Trophoblast cell (in vitro differentiated cells and primary cell): ENCODE results near the gene ZP1.

Source experiments
- DNase-seq, 2 donors: peaks; one replicate each; pipeline ENCODE4 v3.0.0-alpha.2; 2016
- H2AFZ ChIP-seq: 2 replicates; pipeline ENCODE4 v1.6.1; 2013; ENCODE audit warnings: low read length, moderate library complexity, mild to moderate bottlenecking; ENCODE audit not compliant: insufficient read depth, poor library complexity
- H2AK5ac ChIP-seq: 2 replicates; pipeline ENCODE4 v1.6.1; 2013; ENCODE audit warnings: mild to moderate bottlenecking, low read length
- H2BK120ac ChIP-seq: 2 replicates; pipeline ENCODE4 v1.6.1; 2013; ENCODE audit warnings: low read length, mild to moderate bottlenecking, moderate library complexity; ENCODE audit not compliant: insufficient read depth, poor library complexity
- H2BK12ac ChIP-seq: 2 replicates; pipeline ENCODE4 v1.6.1; 2013; ENCODE audit warnings: mild to moderate bottlenecking, low read length, moderate library complexity
- H2BK5ac ChIP-seq: 2 replicates; pipeline ENCODE4 v1.6.1; 2013; ENCODE audit warnings: low read length, low read depth, moderate library complexity, mild to moderate bottlenecking; ENCODE audit not compliant: poor library complexity
- H3K14ac ChIP-seq: 2 replicates; pipeline ENCODE4 v1.6.1; 2013; ENCODE audit warnings: mild to moderate bottlenecking, low read length
- H3K18ac ChIP-seq: 2 replicates; pipeline ENCODE4 v1.6.1; 2013; ENCODE audit warnings: mild to moderate bottlenecking, low read length
- H3K23ac ChIP-seq: 2 replicates; pipeline ENCODE4 v1.6.1; 2013; ENCODE audit warnings: low read length
- H3K27ac ChIP-seq: 2 replicates; pipeline ENCODE4 v1.5.1; 2013; ENCODE audit warnings: low read depth, mild to moderate bottlenecking, inconsistent platforms, low read length, moderate library complexity
- H3K27me3 ChIP-seq: 2 replicates; pipeline ENCODE4 v1.6.1; 2013; ENCODE audit warnings: inconsistent platforms, mild to moderate bottlenecking, low read length, moderate library complexity; ENCODE audit not compliant: insufficient read depth
- H3K36me3 ChIP-seq, 2 experiments: 1 replicate in 1 of 2; 2 replicates in 1 of 2; pipeline ENCODE4 v1.6.1; 2013; ENCODE audit warnings: low read length in 2 of 2, mild to moderate bottlenecking in 2 of 2, moderate library complexity in 1 of 2; ENCODE audit not compliant: insufficient read depth in 2 of 2, control insufficient read depth in 1 of 2
- H3K4ac ChIP-seq: 2 replicates; pipeline ENCODE4 v1.6.1; 2013; ENCODE audit warnings: low read depth, mild to moderate bottlenecking, low read length, moderate library complexity
- H3K4me1 ChIP-seq, 2 experiments: 1 replicate in 1 of 2; 2 replicates in 1 of 2; pipeline ENCODE4 v1.6.1; 2013; ENCODE audit warnings: low read length in 2 of 2, mild to moderate bottlenecking in 2 of 2, moderate library complexity in 1 of 2; ENCODE audit not compliant: insufficient read depth in 2 of 2, control insufficient read depth in 1 of 2
- H3K4me2 ChIP-seq: 2 replicates; pipeline ENCODE4 v1.6.1; 2013; ENCODE audit warnings: inconsistent platforms, mild to moderate bottlenecking, low read length, moderate library complexity
- H3K4me3 ChIP-seq: 2 replicates; pipeline ENCODE4 v1.5.1; 2013; ENCODE audit warnings: mild to moderate bottlenecking, low read depth, low read length, inconsistent platforms
- H3K79me1 ChIP-seq: one replicate; pipeline ENCODE4 v1.6.1; 2013; ENCODE audit warnings: low read length
- H3K79me2 ChIP-seq: 2 replicates; pipeline ENCODE4 v1.6.1; 2013; ENCODE audit warnings: low read length, mild to moderate bottlenecking; ENCODE audit not compliant: control insufficient read depth, insufficient read depth, poor library complexity
- H3K9ac ChIP-seq: 2 replicates; pipeline ENCODE4 v1.6.1; 2013; ENCODE audit warnings: mild to moderate bottlenecking, low read length
- H3K9me3 ChIP-seq: 2 replicates; pipeline ENCODE4 v1.6.1; 2013; ENCODE audit warnings: low read depth, mild to moderate bottlenecking, control low read depth, inconsistent platforms, low read length; ENCODE audit not compliant: insufficient read depth
- H4K12ac ChIP-seq: 2 replicates; pipeline ENCODE4 v1.6.1; 2013; ENCODE audit warnings: low read depth, mild to moderate bottlenecking, low read length, moderate library complexity
- H4K8ac ChIP-seq: 2 replicates; pipeline ENCODE4 v1.6.1; 2013; ENCODE audit warnings: low read depth, mild to moderate bottlenecking, low read length, moderate library complexity
- H4K91ac ChIP-seq: one replicate; pipeline ENCODE4 v1.6.1; 2013; ENCODE audit warnings: low read depth, mild to moderate bottlenecking, low read length, moderate library complexity
- WGBS: extraction: QIAGEN DNeasy Blood & Tissue Kit; methylation state at CpG from one replicate; pipeline ENCODE4 v1.1.7; 2013; ENCODE audit warnings: missing lambda C conversion rate; ENCODE audit not compliant: insufficient read length, insufficient coverage; ENCODE audit errors: extremely low coverage; 5-methylcytosine and 5-hydroxymethylcytosine counted together

The ZP1 gene

GRCh38 chr11:60842668-60843600 lies 24.4 kb upstream of the ZP1 start:
- Histone ChIP-seq H4K12ac (peak overlapping the region; percentile 49), H3K18ac (peak overlapping the region; percentile 50), H4K91ac (peak overlapping the region; percentile 48), H3K27me3 (no peaks in the 10 kb centered on the region), H3K79me2 (peaks cover 9% of the 10 kb centered on the region), H2AK5ac (no peak overlapping the region), H3K4me3 (peak overlapping the region; percentile 95), H3K4me2 (peak overlapping the region; percentile 100), H2BK120ac (no peak overlapping the region), H3K9ac (peak overlapping the region; percentile 95), H3K23ac (no peak overlapping the region), H3K9me3 (peaks cover 2% of the 10 kb centered on the region), H3K27ac (no peak overlapping the region), H3K4me1 (peaks cover 8 to 23% of the 10 kb centered on the region in 2 experiments), H2AFZ (peak overlapping the region; percentile 58), H3K36me3 (peaks cover 2 to 5% of the 10 kb centered on the region in 2 experiments), H2BK12ac (no peak overlapping the region), H3K4ac (peak overlapping the region; percentile 81), H3K14ac (no peak overlapping the region), H4K8ac (peak overlapping the region; percentile 52), H3K79me1 (peaks cover 11% of the 10 kb centered on the region), H2BK5ac (peak overlapping the region; percentile 11)
- DNase-seq = no peak
- no CpG with 5 or more reads among the region's 23 CpGs for WGBS

- Histone ChIP-seq H3K18ac (no peak overlapping the region), H3K79me2 (peaks cover 9% of the 10 kb centered on the region), H3K79me1 (peaks cover 11% of the 10 kb centered on the region), H3K9ac (no peak overlapping the region), H3K4ac (no peak overlapping the region), H2BK12ac (no peak overlapping the region), H3K36me3 (peaks cover 15 to 17% of the 10 kb centered on the region in 2 experiments), H4K91ac (no peak overlapping the region), H3K4me1 (peaks cover 8 to 19% of the 10 kb centered on the region in 2 experiments), H3K27ac (no peak overlapping the region), H4K12ac (no peak overlapping the region), H3K4me3 (no peak overlapping the region), H2BK120ac (no peak overlapping the region), H3K23ac (no peak overlapping the region), H3K4me2 (peak overlapping the region; percentile 100), H3K27me3 (no peaks in the 10 kb centered on the region), H3K14ac (no peak overlapping the region), H2BK5ac (no peak overlapping the region), H3K9me3 (peaks cover 5% of the 10 kb centered on the region), H2AFZ (no peak overlapping the region), H4K8ac (no peak overlapping the region), H2AK5ac (no peak overlapping the region)
- WGBS = no CpG with 5 or more reads among the region's 10 CpGs
- DNase-seq = no peak
Observed at GRCh38 chr11:60844045-60844869, 23.1 kb upstream of the ZP1 start.

GRCh38 chr11:60844870-60845221 lies 22.5 kb upstream of the ZP1 start:
- H3K14ac ChIP-seq = no peak overlapping the region
- no peak overlapping the region for H3K9ac ChIP-seq
- H3K18ac ChIP-seq = no peak overlapping the region
- H2BK5ac ChIP-seq = no peak overlapping the region
- no peak for DNase-seq
- H3K23ac ChIP-seq = no peak overlapping the region
- no peak overlapping the region for H4K91ac ChIP-seq
- no peak overlapping the region for H3K27ac ChIP-seq
- no peak overlapping the region for H4K12ac ChIP-seq
- H3K9me3 ChIP-seq = peaks cover 5% of the 10 kb centered on the region
- peaks cover 9% of the 10 kb centered on the region for H3K79me2 ChIP-seq
- no peak overlapping the region for H2BK120ac ChIP-seq
- no peak overlapping the region for H3K4me3 ChIP-seq
- peaks cover 21 to 23% of the 10 kb centered on the region in 2 experiments for H3K36me3 ChIP-seq
- H3K4me2 ChIP-seq = no peak overlapping the region
- H3K4me1 ChIP-seq = peaks cover 8 to 19% of the 10 kb centered on the region in 2 experiments
- H4K8ac ChIP-seq = no peak overlapping the region
- no CpG with 5 or more reads among the region's 4 CpGs for WGBS
- H2AFZ ChIP-seq = no peak overlapping the region
- H2AK5ac ChIP-seq = no peak overlapping the region
- H3K4ac ChIP-seq = no peak overlapping the region
- H3K79me1 ChIP-seq = peaks cover 11% of the 10 kb centered on the region
- H3K27me3 ChIP-seq = no peaks in the 10 kb centered on the region
- no peak overlapping the region for H2BK12ac ChIP-seq

GRCh38 chr11:60845338-60845737 lies 22.0 kb upstream of the ZP1 start:
- no peak overlapping the region for H3K4ac ChIP-seq
- WGBS = no CpG with 5 or more reads among the region's 8 CpGs
- H4K91ac ChIP-seq = no peak overlapping the region
- no peak overlapping the region for H3K14ac ChIP-seq
- no peak overlapping the region for H3K27ac ChIP-seq
- no peaks in the 10 kb centered on the region for H3K27me3 ChIP-seq
- peaks cover 26 to 28% of the 10 kb centered on the region in 2 experiments for H3K36me3 ChIP-seq
- no peak overlapping the region for H2AFZ ChIP-seq
- no peak overlapping the region for H3K4me2 ChIP-seq
- no peak overlapping the region for H2BK12ac ChIP-seq
- H3K9ac ChIP-seq = no peak overlapping the region
- no peak overlapping the region for H4K12ac ChIP-seq
- peaks cover 5% of the 10 kb centered on the region for H3K9me3 ChIP-seq
- H3K18ac ChIP-seq = peak overlapping the region; percentile 8
- peaks cover 9% of the 10 kb centered on the region for H3K79me2 ChIP-seq
- H3K4me1 ChIP-seq = peaks cover 8 to 19% of the 10 kb centered on the region in 2 experiments
- no peak for DNase-seq
- no peak overlapping the region for H3K4me3 ChIP-seq
- H2BK120ac ChIP-seq = no peak overlapping the region
- no peak overlapping the region for H2AK5ac ChIP-seq
- H2BK5ac ChIP-seq = no peak overlapping the region
- H3K23ac ChIP-seq = no peak overlapping the region
- peaks cover 11% of the 10 kb centered on the region for H3K79me1 ChIP-seq
- H4K8ac ChIP-seq = no peak overlapping the region
